Measurements from ENCODE around the gene ZNF469.

ZNF469 gene

GRCh38 chr16:88349153-88349902 is 33.4 kb upstream of the ZNF469 start:
- no peak for TF ChIP-seq CTCF (IDR thresholded peaks at IDR 0.05; ENCODE audit: low read depth, low read length)

GRCh38 chr16:88349903-88350900 is 32.6 kb upstream of the ZNF469 start:
- DNase-seq (ENCODE audit: extremely low read depth, low read depth), result no peak
- TF ChIP-seq CTCF (IDR thresholded peaks at IDR 0.05; ENCODE audit: low read depth, low read length), result no peak

More at GRCh38 chr16:88349153-88349902, 33.4 kb upstream of the ZNF469 start:
- DNase-seq (ENCODE audit: extremely low read depth, low read depth), result no peak

DNA sequence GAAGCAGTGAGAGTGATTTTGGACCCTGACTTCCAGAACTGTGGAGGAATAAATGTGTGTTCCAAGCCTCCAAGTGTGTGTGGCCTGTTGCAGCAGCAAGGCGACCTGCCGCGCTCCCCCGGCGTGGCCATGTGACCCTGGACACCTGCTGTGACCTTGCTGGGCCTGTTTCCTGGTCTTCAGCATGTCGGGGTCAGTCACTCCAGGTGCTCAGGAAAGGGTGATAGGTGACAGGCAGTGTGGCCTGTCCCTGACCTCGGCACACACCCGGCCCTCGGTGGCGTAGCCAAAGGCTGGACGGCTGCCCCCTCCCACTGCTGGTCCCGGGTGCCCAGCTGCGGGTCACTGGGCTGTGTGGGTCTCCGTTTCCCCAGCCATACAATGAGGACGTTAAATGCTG is 31.8 kb upstream of the ZNF469 start:
- TF ChIP-seq CTCF (IDR thresholded peaks at IDR 0.05; ENCODE audit: low read depth, low read length), result no peak
- no peak for DNase-seq (ENCODE audit: extremely low read depth, low read depth)

DNA sequence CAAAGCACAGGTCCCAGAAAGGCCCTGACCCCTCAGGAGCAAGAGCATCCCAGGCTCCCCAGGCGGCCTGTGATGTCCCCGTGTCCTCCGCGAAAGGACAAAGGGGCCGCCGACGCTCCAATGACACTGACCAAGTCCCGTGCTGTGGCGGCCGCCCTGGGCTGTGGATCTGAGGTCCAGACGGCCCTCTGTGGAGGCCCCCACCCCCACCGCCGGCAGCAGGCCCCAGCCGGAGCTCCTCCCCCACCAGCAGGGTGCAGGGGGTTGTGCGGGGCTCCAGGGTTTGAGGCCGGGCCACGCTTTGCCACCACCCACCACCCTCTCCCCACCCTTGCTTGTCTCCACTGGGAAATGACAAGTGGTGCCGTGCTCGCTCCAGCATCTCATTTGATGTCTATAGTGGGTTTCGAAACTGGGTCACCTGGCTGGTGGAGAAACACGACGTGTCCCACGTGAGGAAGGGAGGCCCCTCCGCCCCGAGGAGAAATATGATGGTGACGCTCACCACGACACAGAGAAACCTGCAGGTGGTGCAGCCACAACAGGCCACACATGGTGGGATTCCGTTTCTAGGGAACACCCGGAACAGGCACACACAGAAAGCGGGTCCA is 31.2 kb upstream of the ZNF469 start:
- DNase-seq (ENCODE audit: extremely low read depth, low read depth), result no peak
- no peak for TF ChIP-seq CTCF (IDR thresholded peaks at IDR 0.05; ENCODE audit: low read depth, low read length)

GRCh38 chr16:88352261-88353200 is 30.2 kb upstream of the ZNF469 start:
- TF ChIP-seq CTCF (IDR thresholded peaks at IDR 0.05; ENCODE audit: low read depth, low read length), result no peak
- DNase-seq (ENCODE audit: extremely low read depth, low read depth), result no peak

DNA sequence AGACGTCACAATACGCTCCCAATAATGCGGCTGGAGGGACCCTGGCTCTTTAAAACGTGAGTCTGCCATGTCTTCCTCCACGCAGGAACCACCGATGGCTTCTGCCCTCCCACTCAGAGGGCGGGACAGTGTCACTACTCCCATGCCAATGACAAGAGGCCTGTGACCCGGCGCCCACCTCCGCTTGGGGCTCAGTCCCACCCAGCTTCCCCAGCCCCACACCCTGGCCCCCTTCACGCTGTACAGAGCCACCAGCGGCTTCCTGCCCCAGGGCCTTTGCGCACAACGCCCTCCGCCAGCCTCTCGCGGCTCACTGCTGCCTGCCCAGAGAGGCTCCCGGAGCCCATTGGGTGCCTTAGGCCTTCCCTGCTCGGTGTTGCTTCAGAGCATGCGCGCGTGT is 29.5 kb upstream of the ZNF469 start:
- TF ChIP-seq CTCF (IDR thresholded peaks at IDR 0.05; ENCODE audit: low read depth, low read length), result no peak
- no peak for DNase-seq (ENCODE audit: extremely low read depth, low read depth)
